Measurements from ENCODE around the gene RABGAP1L. TPM values are rescaled to one million over a fixed set of nuclear protein-coding genes. Genes with fewer than 3 reads are reported as not detected.
"Not testable (repeated sequence)": the region's sequence is repeated elsewhere in the genome, so short reads cannot be mapped to it uniquely, and the experiment has no call there.

The RABGAP1L gene
- total and polyA plus RNA-seq, 2 of the 4 experiments (the other 2 are of a cell fraction) = 7.9 to 26.7 TPM

- in situ Hi-C loops (cut with MboI; ENCODE audit: low sequenced_read_pairs) (no loop called here), dilution Hi-C loops (cut with HindIII; ENCODE audit: low sequenced_read_pairs, unreplicated experiment) (no loop called here), intact Hi-C loops (cut with micrococcal nuclease) (no loop called here)
- Histone ChIP-seq H2AK5ac (ENCODE audit: low read depth, low read length) (no peak overlapping the region), H4K8ac (ENCODE audit: low read depth in 2 of 2, low read length in 2 of 2) (no peak overlapping the region), H3K9ac (ENCODE audit: low read depth, low read length) (no peak overlapping the region), H2AFZ (replicated peaks; ENCODE audit: low read length, poor library complexity) (no peak overlapping the region), H3K14ac (replicated peaks; ENCODE audit: low read depth, low read length) (no peak overlapping the region), H3K27ac (ENCODE audit: insufficient read depth, low read length) (no peak overlapping the region), H3K4ac (ENCODE audit: low read depth, low read length) (no peak overlapping the region), H3K4me3 (ENCODE audit: insufficient read depth, low read depth, low read length) (no peak overlapping the region), H3K23ac (ENCODE audit: low read depth, low read length) (no peak overlapping the region), H3K9me1 (ENCODE audit: insufficient read depth, low read length) (no peaks in the 10 kb centered on the region), H3K56ac (ENCODE audit: extremely low read depth, insufficient read depth, low read length) (no peak overlapping the region), H3K79me1 (ENCODE audit: low read depth in 1 of 2, low read length in 2 of 2) (no peaks in the 10 kb centered on the region), H3K18ac (ENCODE audit: low read depth, low read length) (no peak overlapping the region), H3K4me1 (ENCODE audit: control insufficient read depth, insufficient read depth, low read length) (no peaks in the 10 kb centered on the region), H3K27me3 (ENCODE audit: control insufficient read depth, insufficient read depth, low read length) (no peaks in the 10 kb centered on the region), H2BK20ac (ENCODE audit: low read depth, low read length) (no peak overlapping the region), H2BK15ac (ENCODE audit: low read depth, low read length) (no peak overlapping the region), H4K5ac (ENCODE audit: low read depth, low read length) (no peak overlapping the region), H2BK120ac (ENCODE audit: low read depth, low read length) (no peak overlapping the region), H3K9me3 (ENCODE audit: control insufficient read depth, insufficient read depth, low read length) (0 out of 2 replicates have a peak, but pooled peaks cover 2% of the 10 kb centered on the region), H4K91ac (ENCODE audit: insufficient read depth, low read depth, low read length) (no peak overlapping the region), H4K20me1 (ENCODE audit: insufficient read depth, low read length) (no peaks in the 10 kb centered on the region), H3K4me2 (ENCODE audit: low read depth, low read length) (no peak overlapping the region), H2BK5ac (ENCODE audit: low read depth, low read length, poor library complexity, severe bottlenecking) (no peak overlapping the region), H3K36me3 (ENCODE audit: control insufficient read depth, insufficient read depth, low read length) (no peaks in the 10 kb centered on the region), H2AK9ac (replicated peaks; ENCODE audit: low read depth, low read length, poor library complexity) (no peak overlapping the region)
- TF ChIP-seq RFX5 (IDR thresholded peaks at IDR 0.05; ENCODE audit: low read depth, low read length) (no peak), RAD21 (IDR thresholded peaks at IDR 0.05; ENCODE audit: low read length) (no peak), CTCF (conservative IDR thresholded peaks at IDR 0.05; ENCODE audit: low read depth, low read length) (no peak)
- no peak for ATAC-seq (ENCODE audit: low read depth)
- WGBS, 2 experiments (ENCODE audit: extremely low coverage in 2 of 2, insufficient read length in 1 of 2) = no CpG with 5 or more reads among the region's 1 CpG
- BruUV-seq (replicated peaks) = no TSS peak
- POLR2A ChIA-PET (ENCODE audit: unreplicated experiment) = no interaction called here
- CTCF ChIA-PET = interaction anchor here (0.5 kb wide), 1 partner anchor 191 kb away, joined by 3 read pairs; no protein-coding TSS in a partner anchor
- DNase-seq = no peak
Measured at GRCh38 chr1:174572771-174573170, 413.5 kb downstream of the RABGAP1L start.

- H3K9ac ChIP-seq (ENCODE audit: low read depth, low read length); BruUV-seq (replicated peaks); H3K14ac ChIP-seq (replicated peaks; ENCODE audit: low read depth, low read length); H4K20me1 ChIP-seq (ENCODE audit: insufficient read depth, low read length); CTCF ChIA-PET; in situ Hi-C loops (cut with MboI; ENCODE audit: low sequenced_read_pairs); H3K79me1 ChIP-seq (ENCODE audit: low read depth in 1 of 2, low read length in 2 of 2); H2BK5ac ChIP-seq (ENCODE audit: low read depth, low read length, poor library complexity, severe bottlenecking); H3K27me3 ChIP-seq (ENCODE audit: control insufficient read depth, insufficient read depth, low read length); H4K5ac ChIP-seq (ENCODE audit: low read depth, low read length); H2AK5ac ChIP-seq (ENCODE audit: low read depth, low read length); H3K4ac ChIP-seq (ENCODE audit: low read depth, low read length); DNase-seq; dilution Hi-C loops (cut with HindIII; ENCODE audit: low sequenced_read_pairs, unreplicated experiment); H3K23ac ChIP-seq (ENCODE audit: low read depth, low read length); H3K18ac ChIP-seq (ENCODE audit: low read depth, low read length); H2BK20ac ChIP-seq (ENCODE audit: low read depth, low read length); intact Hi-C loops (cut with micrococcal nuclease); H2BK15ac ChIP-seq (ENCODE audit: low read depth, low read length); H3K27ac ChIP-seq (ENCODE audit: insufficient read depth, low read length); H3K4me3 ChIP-seq (ENCODE audit: insufficient read depth, low read depth, low read length); H2AFZ ChIP-seq (replicated peaks; ENCODE audit: low read length, poor library complexity); H3K56ac ChIP-seq (ENCODE audit: extremely low read depth, insufficient read depth, low read length); POLR2A ChIA-PET (ENCODE audit: unreplicated experiment); H2BK120ac ChIP-seq (ENCODE audit: low read depth, low read length); H3K36me3 ChIP-seq (ENCODE audit: control insufficient read depth, insufficient read depth, low read length); H4K91ac ChIP-seq (ENCODE audit: insufficient read depth, low read depth, low read length); H2AK9ac ChIP-seq (replicated peaks; ENCODE audit: low read depth, low read length, poor library complexity); H3K4me2 ChIP-seq (ENCODE audit: low read depth, low read length); H3K9me1 ChIP-seq (ENCODE audit: insufficient read depth, low read length); H3K9me3 ChIP-seq (ENCODE audit: control insufficient read depth, insufficient read depth, low read length); H3K4me1 ChIP-seq (ENCODE audit: control insufficient read depth, insufficient read depth, low read length); ATAC-seq (ENCODE audit: low read depth); H4K8ac ChIP-seq (ENCODE audit: low read depth in 2 of 2, low read length in 2 of 2): not testable (repeated sequence)
- WGBS, 2 experiments (ENCODE audit: extremely low coverage in 2 of 2, insufficient read length in 1 of 2) = no CpG with 5 or more reads among the region's 6 CpGs
Measured at GRCh38 chr1:174576120-174576519, 416.8 kb downstream of the RABGAP1L start.
